Astrocyte (in vitro differentiated cells and primary cell): ENCODE results near the gene MYADM. TPM values are rescaled to one million over a fixed set of nuclear protein-coding genes. Genes with fewer than 3 reads are reported as not detected.
A peak's percentile ranks its signal among the peaks of the same experiment; 100 is the strongest.

Experiments
- DNase-seq: peaks from one replicate; pipeline ENCODE4 v3.0.0-alpha.2; 2010; ENCODE audit warnings: low read depth
- FAIRE-seq: peaks from 2 replicates; lab custom pipeline; 2011; peaks lifted over from hg19 to GRCh38; lab: Jason Lieb, UNC
- H2AFZ ChIP-seq: 2 replicates; pipeline ENCODE4 v1.6.0; 2012; ENCODE audit warnings: low read depth, low read length, inconsistent platforms
- H3K27ac ChIP-seq: 2 replicates; pipeline ENCODE4 v1.5.1; 2011; ENCODE audit warnings: low read depth, low read length, inconsistent platforms
- H3K27me3 ChIP-seq: 2 replicates; pipeline ENCODE4 v1.6.0; 2011; ENCODE audit warnings: low read length, inconsistent platforms; ENCODE audit not compliant: insufficient read depth
- H3K36me3 ChIP-seq: 2 replicates; pipeline ENCODE4 v1.5.1; 2011; ENCODE audit warnings: low read length, inconsistent platforms; ENCODE audit not compliant: insufficient read depth
- H3K4me1 ChIP-seq: 2 replicates; pipeline ENCODE4 v1.5.1; 2011; ENCODE audit warnings: low read length, inconsistent platforms; ENCODE audit not compliant: insufficient read depth
- H3K4me2 ChIP-seq: 2 replicates; pipeline ENCODE4 v1.6.0; 2012; ENCODE audit warnings: low read length, inconsistent platforms
- H3K4me3 ChIP-seq: 2 replicates; pipeline ENCODE4 v1.5.1; 2011; ENCODE audit warnings: low read depth, mild to moderate bottlenecking, low read length, inconsistent platforms; ENCODE audit not compliant: insufficient read depth
- H3K79me2 ChIP-seq: 2 replicates; pipeline ENCODE4 v1.6.0; 2012; ENCODE audit warnings: mild to moderate bottlenecking, low read length, inconsistent platforms; ENCODE audit not compliant: insufficient read depth
- H3K9ac ChIP-seq: 2 replicates; pipeline ENCODE4 v1.6.0; 2012; ENCODE audit warnings: mild to moderate bottlenecking, low read length, inconsistent platforms
- H3K9me3 ChIP-seq: 2 replicates; pipeline ENCODE4 v1.5.1; 2012; ENCODE audit warnings: low read depth, mild to moderate bottlenecking, low read length, inconsistent platforms; ENCODE audit not compliant: insufficient read depth
- H4K20me1 ChIP-seq: 2 replicates; pipeline ENCODE4 v1.6.0; 2012; ENCODE audit warnings: low read length, inconsistent platforms; ENCODE audit not compliant: insufficient read depth
- H3K27ac Mint-ChIP-seq: one replicate; pipeline ENCODE4 v1.8.0; 2021; ENCODE audit warnings: mild to moderate bottlenecking, mixed read lengths; ENCODE audit not compliant: unreplicated experiment
- H3K27me3 Mint-ChIP-seq: one replicate; pipeline ENCODE4 v1.8.0; 2021; ENCODE audit warnings: low read depth, mixed read lengths; ENCODE audit not compliant: unreplicated experiment
- H3K36me3 Mint-ChIP-seq: one replicate; pipeline ENCODE4 v1.8.0; 2021; ENCODE audit warnings: low read depth, mixed read lengths; ENCODE audit not compliant: unreplicated experiment
- H3K4me1 Mint-ChIP-seq: one replicate; pipeline ENCODE4 v1.8.0; 2021; ENCODE audit warnings: low read depth, mixed read lengths; ENCODE audit not compliant: unreplicated experiment
- H3K4me3 Mint-ChIP-seq: one replicate; pipeline ENCODE4 v1.8.0; 2021; ENCODE audit warnings: mild to moderate bottlenecking, moderate library complexity, mixed read lengths; ENCODE audit not compliant: unreplicated experiment
- H3K9me3 Mint-ChIP-seq: one replicate; pipeline ENCODE4 v1.8.0; 2021; ENCODE audit warnings: mild to moderate bottlenecking, mixed read lengths; ENCODE audit not compliant: unreplicated experiment
- CTCF ChIP-seq: IDR thresholded peaks from 2 replicates; pipeline ENCODE4 v1.5.1; 2011; ENCODE audit warnings: low read depth, mild to moderate bottlenecking, inconsistent platforms, low read length, moderate library complexity; ENCODE audit not compliant: insufficient read depth
- EZH2 ChIP-seq: IDR thresholded peaks from 2 replicates; pipeline ENCODE4 v1.6.1; 2012; ENCODE audit warnings: mild to moderate bottlenecking, low read length, inconsistent platforms; ENCODE audit not compliant: insufficient read depth
- total RNA-seq: library from RNA; stranded (reverse); gene quantifications from 2 replicates; pipeline ENCODE4 v1.2.1, GENCODE V29; 2021

Gene MYADM
- total RNA-seq, 1 donor from 2014 or later, result 221 TPM

DNA sequence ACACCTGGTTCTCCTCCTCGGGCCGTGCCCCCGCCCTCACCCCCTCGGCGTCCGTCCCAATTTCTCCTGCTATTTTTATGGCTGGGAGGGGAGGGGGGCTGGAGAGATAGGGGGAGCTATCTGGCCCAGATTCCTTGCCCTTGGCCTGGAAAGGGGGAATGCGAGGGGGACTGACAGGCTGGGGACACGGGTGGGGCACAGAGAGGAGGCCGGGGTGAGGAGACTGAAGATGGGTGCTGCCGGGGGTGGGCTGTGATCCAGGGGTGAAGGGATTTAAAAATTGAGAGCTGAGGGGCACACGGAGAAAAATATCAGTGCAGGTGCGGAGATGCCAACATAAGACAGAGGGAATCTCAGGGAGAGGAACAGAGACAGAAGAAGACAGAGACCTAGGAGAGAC lies 16.6 kb downstream of the MYADM start:
- no peaks in the 10 kb centered on the region for H3K9me3 Mint-ChIP-seq
- H3K27ac Mint-ChIP-seq, result no peak overlapping the region
- no peak for FAIRE-seq
- Histone ChIP-seq H3K9ac (no peak overlapping the region), H2AFZ (no peak overlapping the region), H3K4me1 (peaks cover 11% of the 10 kb centered on the region), H3K4me3 (no peak overlapping the region), H3K36me3 (no peaks in the 10 kb centered on the region), H3K4me2 (no peak overlapping the region), H4K20me1 (no peaks in the 10 kb centered on the region), H3K9me3 (no peaks in the 10 kb centered on the region), H3K27me3 (peaks cover 51% of the 10 kb centered on the region), H3K79me2 (no peaks in the 10 kb centered on the region), H3K27ac (no peak overlapping the region)
- H3K27me3 Mint-ChIP-seq, result peaks cover 30% of the 10 kb centered on the region
- DNase-seq, result no peak
- no peaks in the 10 kb centered on the region for H3K4me1 Mint-ChIP-seq
- no peak for TF ChIP-seq CTCF
- no peak for TF ChIP-seq EZH2
- peak overlapping the region; percentile 9 for H3K4me3 Mint-ChIP-seq
- H3K36me3 Mint-ChIP-seq, result no peaks in the 10 kb centered on the region

GRCh38 chr19:53885036-53885435 lies 17.4 kb downstream of the MYADM start:
- Histone ChIP-seq H3K9ac (no peak overlapping the region), H4K20me1 (no peaks in the 10 kb centered on the region), H3K9me3 (no peaks in the 10 kb centered on the region), H3K27me3 (peaks cover 47% of the 10 kb centered on the region), H3K4me1 (peaks cover 11% of the 10 kb centered on the region), H3K36me3 (no peaks in the 10 kb centered on the region), H3K79me2 (no peaks in the 10 kb centered on the region), H3K4me2 (no peak overlapping the region), H2AFZ (no peak overlapping the region), H3K27ac (no peak overlapping the region), H3K4me3 (no peak overlapping the region)
- no peak for FAIRE-seq
- Mint-ChIP-seq H3K27ac (no peak overlapping the region), H3K27me3 (peaks cover 31% of the 10 kb centered on the region), H3K4me1 (no peaks in the 10 kb centered on the region), H3K9me3 (no peaks in the 10 kb centered on the region), H3K36me3 (no peaks in the 10 kb centered on the region), H3K4me3 (no peak overlapping the region)
- TF ChIP-seq EZH2 (no peak), CTCF (no peak)
- no peak for DNase-seq

GRCh38 chr19:53892301-53892980 lies 24.8 kb downstream of the MYADM start:
- Histone ChIP-seq H3K27me3 (peaks cover 8% of the 10 kb centered on the region), H3K27ac (no peak overlapping the region), H3K4me2 (no peak overlapping the region), H2AFZ (no peak overlapping the region), H3K9me3 (no peaks in the 10 kb centered on the region), H4K20me1 (no peaks in the 10 kb centered on the region), H3K4me3 (no peak overlapping the region), H3K9ac (no peak overlapping the region), H3K4me1 (no peaks in the 10 kb centered on the region), H3K79me2 (no peaks in the 10 kb centered on the region), H3K36me3 (no peaks in the 10 kb centered on the region)
- peak overlapping the region; percentile 34 for H3K4me3 Mint-ChIP-seq
- TF ChIP-seq EZH2 (no peak), CTCF (no peak)
- FAIRE-seq, result no peak
- H3K27me3 Mint-ChIP-seq, result peaks cover 40% of the 10 kb centered on the region
- no peaks in the 10 kb centered on the region for H3K36me3 Mint-ChIP-seq
- no peak overlapping the region for H3K27ac Mint-ChIP-seq
- no peaks in the 10 kb centered on the region for H3K4me1 Mint-ChIP-seq
- DNase-seq, result no peak
- no peaks in the 10 kb centered on the region for H3K9me3 Mint-ChIP-seq
